CD4-positive, alpha-beta T cell treated with Interleukin-12 subunit alpha and Interleukin-12 subunit beta, for 1 hour (primary cell): ENCODE measurements around the gene SEMA3B.

ENCODE experiments used
- DNase-seq: peaks from one replicate; pipeline ENCODE4 v3.0.0-alpha.2; 2020

SEMA3B gene

GRCh38 chr3:50319181-50319893, 50.4 kb downstream of the SEMA3B start:
- DNase-seq: no peak

GRCh38 chr3:50319894-50320625, 51.1 kb downstream of the SEMA3B start:
- no peak for DNase-seq

- no peak for DNase-seq
Measured at GRCh38 chr3:50320853-50321335, 51.9 kb downstream of the SEMA3B start.

- DNase-seq: peak; percentile 86
Measured at GRCh38 chr3:50321336-50322114, 52.6 kb downstream of the SEMA3B start.

DNA sequence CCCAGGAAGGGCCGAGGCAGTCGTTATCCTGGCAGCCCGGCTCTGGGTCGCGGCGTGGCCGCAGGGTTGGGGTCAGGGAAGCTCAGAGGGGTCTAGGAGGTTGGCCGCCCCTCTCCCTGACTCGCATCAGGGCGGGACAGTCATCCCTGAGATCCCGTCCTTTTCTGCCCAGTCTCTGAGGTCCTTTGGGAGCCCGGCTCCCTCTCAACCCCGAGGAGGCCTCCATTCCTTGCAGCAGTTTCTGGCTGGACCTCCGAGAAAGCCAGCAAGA, 53.1 kb downstream of the SEMA3B start:
- no peak for DNase-seq

GRCh38 chr3:50322386-50323091, 53.6 kb downstream of the SEMA3B start, which contains the start of gene HYAL2:
TSS of gene HYAL2 (minus strand) at chr3:50322745. CDS start at chr3:50320489, 2,256 bp downstream.
- no peak for DNase-seq

DNA sequence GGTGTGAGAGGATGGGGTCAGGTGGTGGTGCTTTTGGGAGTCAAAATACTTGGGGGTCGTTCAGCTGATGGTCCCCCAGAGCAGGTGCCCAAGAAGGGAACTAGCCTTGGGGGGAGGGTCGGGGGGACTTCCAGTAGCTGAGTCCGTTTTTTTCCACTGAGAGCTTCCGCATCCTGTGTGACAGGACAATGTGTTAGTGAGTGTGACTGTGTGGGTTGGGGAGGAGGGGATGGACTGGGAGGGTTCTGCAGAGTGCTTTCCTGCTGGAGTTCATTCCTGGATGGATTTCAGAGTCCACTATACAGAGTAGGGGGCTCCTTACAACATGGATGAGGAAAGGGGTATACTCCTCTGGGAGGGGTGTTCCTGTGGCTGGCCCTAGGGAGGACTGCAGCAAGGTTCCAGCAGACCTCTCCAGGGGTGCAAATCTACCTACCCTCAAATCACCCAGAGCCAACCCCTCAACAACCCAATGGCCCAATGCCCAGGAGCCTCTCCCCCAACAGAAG, 54.2 kb downstream of the SEMA3B start:
- DNase-seq: no peak

DNA sequence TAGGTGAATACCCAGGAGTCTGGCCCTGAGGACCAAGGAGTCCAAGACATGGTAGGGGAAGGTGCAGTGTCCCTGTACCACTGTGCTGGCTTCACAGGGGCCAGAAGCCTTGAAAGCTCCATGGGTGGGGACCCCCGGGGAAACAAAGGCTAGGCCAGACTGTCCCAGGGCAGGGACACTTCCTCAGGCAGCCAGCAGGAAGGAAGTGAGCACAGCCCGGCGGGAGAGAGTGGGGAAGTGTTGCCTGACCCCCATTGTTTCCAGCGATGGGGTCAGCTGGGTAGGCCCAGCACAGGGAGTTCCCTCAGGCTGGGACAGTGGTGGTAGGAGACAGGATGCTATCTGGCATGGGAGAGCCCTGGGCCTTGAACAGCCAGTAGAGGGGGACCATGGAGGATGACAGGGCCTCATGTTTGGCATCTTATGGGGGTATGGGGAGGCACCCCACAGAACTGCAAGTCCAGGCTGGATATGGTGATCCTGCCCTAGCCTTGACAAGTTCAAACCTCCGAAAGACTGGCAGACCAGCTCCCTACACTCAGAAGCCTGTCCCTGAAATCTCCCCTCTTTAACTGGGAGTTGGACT, 54.8 kb downstream of the SEMA3B start:
- DNase-seq: no peak

GRCh38 chr3:50324351-50325112, 55.6 kb downstream of the SEMA3B start:
- peak; percentile 70 for DNase-seq

- DNase-seq: no peak
Measured at GRCh38 chr3:50325113-50325480, 56.1 kb downstream of the SEMA3B start.

GRCh38 chr3:50325497-50326181, 56.7 kb downstream of the SEMA3B start:
- DNase-seq: no peak

DNA sequence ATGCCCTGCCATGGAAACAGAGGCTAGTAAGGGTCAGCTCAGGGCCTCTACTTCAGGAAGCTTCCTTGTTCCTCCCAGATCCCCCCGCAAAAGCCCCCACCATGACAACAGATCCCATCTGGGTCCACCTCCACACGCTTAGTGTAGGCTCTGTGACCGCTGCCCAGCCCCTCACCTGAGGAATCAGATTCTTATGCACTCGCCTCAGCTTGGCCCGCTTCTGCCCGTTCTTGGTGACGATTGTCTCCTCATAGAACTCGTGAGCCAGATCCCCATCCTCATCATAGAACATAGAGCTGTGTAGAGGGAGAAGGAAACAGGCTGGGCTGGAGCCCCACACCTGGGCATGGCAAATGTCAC, 57.2 kb downstream of the SEMA3B start:
- no peak for DNase-seq

GRCh38 chr3:50327129-50327528, 58.2 kb downstream of the SEMA3B start:
- DNase-seq: no peak
